ENCODE results near the gene TBCB.
A peak's percentile ranks its signal among the peaks of the same experiment; 100 is the strongest.
"Not testable (repeated sequence)": the region's sequence is repeated elsewhere in the genome, so short reads cannot be mapped to it uniquely, and the experiment has no call there.

The TBCB gene

GRCh38 chr19:36128392-36128736, 13.1 kb downstream of the TBCB start:
- no peak for TF ChIP-seq CTCF (IDR thresholded peaks at IDR 0.05; ENCODE audit: control insufficient read depth, extremely low read depth, insufficient read depth)
- DNase-seq (ENCODE audit: low read depth): no peak
- H3K4me3 ChIP-seq (ENCODE audit: low read depth, low read length): peak overlapping the region; percentile 59

GRCh38 chr19:36131221-36131620, 16.0 kb downstream of the TBCB start:
- not testable (repeated sequence) for DNase-seq (ENCODE audit: low read depth); H3K4me3 ChIP-seq (ENCODE audit: low read depth, low read length)

- DNase-seq (ENCODE audit: low read depth); H3K4me3 ChIP-seq (ENCODE audit: low read depth, low read length): not testable (repeated sequence)
These were observed 19.6 kb downstream of the TBCB start for GRCh38 chr19:36134867-36135266.

- H3K4me3 ChIP-seq (ENCODE audit: low read depth, low read length): no peak overlapping the region
- peak; percentile 97 for DNase-seq (ENCODE audit: low read depth)
- no peak for TF ChIP-seq CTCF (IDR thresholded peaks at IDR 0.05; ENCODE audit: control insufficient read depth, extremely low read depth, insufficient read depth)
These were observed 21.9 kb downstream of the TBCB start for GRCh38 chr19:36136964-36137686.

- DNase-seq (ENCODE audit: low read depth): no peak
- peak overlapping the region; percentile 90 for H3K4me3 ChIP-seq (ENCODE audit: low read depth, low read length)
- TF ChIP-seq CTCF (IDR thresholded peaks at IDR 0.05; ENCODE audit: control insufficient read depth, extremely low read depth, insufficient read depth): no peak
These were observed 23.8 kb downstream of the TBCB start for GRCh38 chr19:36139120-36139472.

GRCh38 chr19:36139473-36140303, 24.4 kb downstream of the TBCB start, which contains the start of gene CAPNS1:
Gene CAPNS1 (plus strand): TSS chr19:36140066. CDS start chr19:36141012, 946 bp downstream.
- peak; percentile 82 for DNase-seq (ENCODE audit: low read depth)
- H3K4me3 ChIP-seq (ENCODE audit: low read depth, low read length): peak within 1 kb of the TSS; percentile 90
- TF ChIP-seq CTCF (IDR thresholded peaks at IDR 0.05; ENCODE audit: control insufficient read depth, extremely low read depth, insufficient read depth): no peak

GRCh38 chr19:36140304-36141038, 25.2 kb downstream of the TBCB start:
- no peak for TF ChIP-seq CTCF (IDR thresholded peaks at IDR 0.05; ENCODE audit: control insufficient read depth, extremely low read depth, insufficient read depth)
- DNase-seq (ENCODE audit: low read depth): no peak
- peak overlapping the region; percentile 90 for H3K4me3 ChIP-seq (ENCODE audit: low read depth, low read length)

Measured in LNCaP clone FGC (cell line).